Measurements from ENCODE around the gene SPTB. TPM values are rescaled to one million over a fixed set of nuclear protein-coding genes. Genes with fewer than 3 reads are reported as not detected.

SPTB gene
- total RNA-seq, 1 experiment from 2014 or later = 0.43 TPM

GRCh38 chr14:64731141-64731581 is 148.5 kb downstream of the SPTB start:
- TF ChIP-seq, protein P1, sequence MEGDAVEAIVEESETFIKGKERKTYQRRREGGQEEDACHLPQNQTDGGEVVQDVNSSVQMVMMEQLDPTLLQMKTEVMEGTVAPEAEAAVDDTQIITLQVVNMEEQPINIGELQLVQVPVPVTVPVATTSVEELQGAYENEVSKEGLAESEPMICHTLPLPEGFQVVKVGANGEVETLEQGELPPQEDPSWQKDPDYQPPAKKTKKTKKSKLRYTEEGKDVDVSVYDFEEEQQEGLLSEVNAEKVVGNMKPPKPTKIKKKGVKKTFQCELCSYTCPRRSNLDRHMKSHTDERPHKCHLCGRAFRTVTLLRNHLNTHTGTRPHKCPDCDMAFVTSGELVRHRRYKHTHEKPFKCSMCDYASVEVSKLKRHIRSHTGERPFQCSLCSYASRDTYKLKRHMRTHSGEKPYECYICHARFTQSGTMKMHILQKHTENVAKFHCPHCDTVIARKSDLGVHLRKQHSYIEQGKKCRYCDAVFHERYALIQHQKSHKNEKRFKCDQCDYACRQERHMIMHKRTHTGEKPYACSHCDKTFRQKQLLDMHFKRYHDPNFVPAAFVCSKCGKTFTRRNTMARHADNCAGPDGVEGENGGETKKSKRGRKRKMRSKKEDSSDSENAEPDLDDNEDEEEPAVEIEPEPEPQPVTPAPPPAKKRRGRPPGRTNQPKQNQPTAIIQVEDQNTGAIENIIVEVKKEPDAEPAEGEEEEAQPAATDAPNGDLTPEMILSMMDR (conservative IDR thresholded peaks at IDR 0.05; ENCODE audit: low read depth, low read length) = no peak
- no peak for TF ChIP-seq EZH2 (IDR thresholded peaks at IDR 0.05; ENCODE audit: borderline replicate concordance, low read depth, low read length, poor library complexity, severe bottlenecking)

GRCh38 chr14:64730681-64731080 is 149.0 kb downstream of the SPTB start:
- Histone ChIP-seq H3K27ac (ENCODE audit: low read depth, low read length, poor library complexity, severe bottlenecking) (no peak overlapping the region), H3K4me1 (ENCODE audit: insufficient read depth, low read length, poor library complexity, severe bottlenecking) (peaks cover 3% of the 10 kb centered on the region), H3K9me3 (ENCODE audit: low read depth, low read length, poor library complexity, severe bottlenecking) (no peaks in the 10 kb centered on the region), H3K36me3 (ENCODE audit: insufficient read depth, low read length, poor library complexity, severe bottlenecking) (peaks cover 32% of the 10 kb centered on the region), H3K4me3 (ENCODE audit: low read depth, low read length, poor library complexity, severe bottlenecking) (no peak overlapping the region), H3K27me3 (replicated peaks; ENCODE audit: insufficient read depth, low read depth, low read length, poor library complexity) (no peaks in the 10 kb centered on the region)
- POLR2A ChIA-PET (ENCODE audit: low non-redundant PET) = no interaction called here
- TF ChIP-seq, protein P1 (conservative IDR thresholded peaks at IDR 0.05; ENCODE audit: low read depth, low read length) = no peak
- no peak for TF ChIP-seq EZH2 (IDR thresholded peaks at IDR 0.05; ENCODE audit: borderline replicate concordance, low read depth, low read length, poor library complexity, severe bottlenecking)
- BruUV-seq (replicated peaks) = no TSS peak
- CTCF ChIA-PET = no interaction called here
- intact Hi-C loops (cut with micrococcal nuclease; ENCODE audit: unreplicated experiment) = no loop called here
- DNase-seq (ENCODE audit: low spot score) = no peak

More at GRCh38 chr14:64731141-64731581, 148.5 kb downstream of the SPTB start:
- Histone ChIP-seq H3K9me3 (ENCODE audit: low read depth, low read length, poor library complexity, severe bottlenecking) (no peaks in the 10 kb centered on the region), H3K27me3 (replicated peaks; ENCODE audit: insufficient read depth, low read depth, low read length, poor library complexity) (no peaks in the 10 kb centered on the region), H3K4me1 (ENCODE audit: insufficient read depth, low read length, poor library complexity, severe bottlenecking) (no peaks in the 10 kb centered on the region), H3K27ac (ENCODE audit: low read depth, low read length, poor library complexity, severe bottlenecking) (no peak overlapping the region), H3K4me3 (ENCODE audit: low read depth, low read length, poor library complexity, severe bottlenecking) (no peak overlapping the region), H3K36me3 (ENCODE audit: insufficient read depth, low read length, poor library complexity, severe bottlenecking) (peaks cover 32% of the 10 kb centered on the region)
- BruUV-seq (replicated peaks) = no TSS peak
- CTCF ChIA-PET = no interaction called here
- DNase-seq (ENCODE audit: low spot score) = no peak
- intact Hi-C loops (cut with micrococcal nuclease; ENCODE audit: unreplicated experiment) = no loop called here
- POLR2A ChIA-PET (ENCODE audit: low non-redundant PET) = no interaction called here

GRCh38 chr14:64730061-64730440 is 149.7 kb downstream of the SPTB start:
- H3K36me3 ChIP-seq (ENCODE audit: insufficient read depth, low read length, poor library complexity, severe bottlenecking) = peaks cover 32% of the 10 kb centered on the region
- ChIA-PET POLR2A (ENCODE audit: low non-redundant PET) (no interaction called here), CTCF (no interaction called here)

More at GRCh38 chr14:64730061-64730440, 149.7 kb downstream of the SPTB start:
- Histone ChIP-seq H3K4me3 (ENCODE audit: low read depth, low read length, poor library complexity, severe bottlenecking) (no peak overlapping the region), H3K4me1 (ENCODE audit: insufficient read depth, low read length, poor library complexity, severe bottlenecking) (peaks cover 10% of the 10 kb centered on the region), H3K27me3 (replicated peaks; ENCODE audit: insufficient read depth, low read depth, low read length, poor library complexity) (no peaks in the 10 kb centered on the region), H3K27ac (ENCODE audit: low read depth, low read length, poor library complexity, severe bottlenecking) (no peak overlapping the region), H3K9me3 (ENCODE audit: low read depth, low read length, poor library complexity, severe bottlenecking) (no peaks in the 10 kb centered on the region)
- DNase-seq (ENCODE audit: low spot score) = no peak
- intact Hi-C loops (cut with micrococcal nuclease; ENCODE audit: unreplicated experiment) = no loop called here
- no TSS peak for BruUV-seq (replicated peaks)
- no peak for TF ChIP-seq EZH2 (IDR thresholded peaks at IDR 0.05; ENCODE audit: borderline replicate concordance, low read depth, low read length, poor library complexity, severe bottlenecking)
- TF ChIP-seq, protein P1 (conservative IDR thresholded peaks at IDR 0.05; ENCODE audit: low read depth, low read length) = no peak
